HG03060 (cell line): ENCODE measurements around the gene ZWILCH.
"Not testable (repeated sequence)": the region's sequence is repeated elsewhere in the genome, so short reads cannot be mapped to it uniquely, and the experiment has no call there.

Experiments used
- ATAC-seq: cut with Tn5 transposase; IDR thresholded peaks from one replicate; pipeline ENCODE4 v1.9.1; 2021; ENCODE audit warnings: low read depth, moderate number of reproducible peaks; ENCODE audit not compliant: unreplicated experiment

The ZWILCH gene

DNA sequence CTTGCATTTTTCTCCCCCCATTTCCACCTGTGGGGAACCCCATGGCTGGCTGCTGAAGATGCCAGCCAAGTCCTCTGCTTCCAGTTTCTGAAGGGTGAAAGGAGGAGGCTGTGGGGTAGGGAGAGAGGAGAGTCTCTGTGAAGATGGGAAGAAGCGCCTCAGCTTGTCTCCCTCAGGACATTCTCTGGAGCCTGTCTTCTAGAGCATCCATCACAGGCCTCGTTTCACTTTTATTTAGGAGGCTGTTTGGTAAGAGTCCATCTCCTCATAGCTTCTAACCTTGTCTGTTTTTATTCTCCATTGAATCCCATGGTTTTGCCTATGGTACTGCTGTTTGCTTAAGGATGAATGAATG lies 69.4 kb downstream of the ZWILCH start:
- no peak for ATAC-seq

- no peak for ATAC-seq
These were observed 73.3 kb downstream of the ZWILCH start for GRCh38 chr15:66578286-66578875.

DNA sequence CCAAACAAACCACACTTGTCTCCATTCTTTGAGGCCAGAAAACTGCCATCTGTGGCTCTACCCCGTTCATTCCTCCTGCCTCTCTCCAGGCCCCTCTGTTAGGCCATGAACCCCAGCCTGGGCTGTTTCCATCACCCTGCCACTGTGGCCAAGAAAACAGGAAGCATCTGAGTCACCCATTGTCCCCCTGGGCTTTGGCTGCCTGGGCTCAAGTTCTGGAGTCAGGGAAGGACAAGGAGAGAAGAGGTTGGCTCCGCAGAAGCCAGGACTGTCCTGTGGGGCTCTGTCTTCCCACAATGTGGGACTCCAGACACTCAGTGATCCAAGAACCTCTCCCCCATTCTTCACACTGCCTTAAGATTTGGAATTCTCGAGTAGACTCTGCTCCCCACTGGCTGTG lies 75.5 kb downstream of the ZWILCH start:
- ATAC-seq, result no peak

- no peak for ATAC-seq
These were observed 76.9 kb downstream of the ZWILCH start for GRCh38 chr15:66581972-66582537.

DNA sequence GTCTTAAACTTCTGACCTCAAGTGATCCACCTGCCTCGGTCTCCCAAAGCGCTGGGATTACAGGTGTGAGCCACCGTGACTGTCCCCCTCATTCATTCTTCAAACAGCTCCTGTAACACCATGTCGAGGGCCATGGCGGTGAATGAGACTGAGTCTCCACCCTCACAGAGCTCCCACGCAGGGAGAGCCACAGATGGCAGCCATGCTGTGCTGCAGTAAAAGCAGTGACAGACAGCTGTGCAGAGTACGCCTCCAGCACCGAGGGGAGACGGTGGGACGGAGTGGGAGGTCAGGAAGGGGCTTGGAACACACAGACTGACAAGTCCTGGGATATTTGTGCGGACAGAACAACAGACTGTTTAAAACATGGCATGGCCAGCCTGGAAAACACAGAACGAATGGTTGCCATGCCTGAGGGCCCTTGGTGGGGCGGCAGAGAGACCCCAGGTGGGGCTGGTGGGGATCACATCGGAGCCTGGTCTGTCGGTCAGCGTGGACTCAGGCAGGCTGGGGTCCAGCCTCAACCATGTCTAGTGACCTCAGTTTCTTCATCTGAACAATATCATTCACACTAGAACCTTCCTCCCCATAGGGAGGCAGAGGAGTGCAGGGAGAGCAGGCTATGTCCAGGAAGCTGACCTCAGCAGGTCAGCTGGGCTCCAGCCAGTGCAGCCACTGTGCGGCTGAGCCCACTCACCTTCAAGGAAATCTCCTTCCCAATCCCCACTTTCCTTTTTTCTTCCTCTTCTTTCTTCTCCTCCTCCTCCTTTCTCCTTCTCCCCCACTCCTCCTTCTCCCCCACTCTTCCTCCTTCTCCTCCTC lies 81.2 kb downstream of the ZWILCH start:
- ATAC-seq, result no peak

DNA sequence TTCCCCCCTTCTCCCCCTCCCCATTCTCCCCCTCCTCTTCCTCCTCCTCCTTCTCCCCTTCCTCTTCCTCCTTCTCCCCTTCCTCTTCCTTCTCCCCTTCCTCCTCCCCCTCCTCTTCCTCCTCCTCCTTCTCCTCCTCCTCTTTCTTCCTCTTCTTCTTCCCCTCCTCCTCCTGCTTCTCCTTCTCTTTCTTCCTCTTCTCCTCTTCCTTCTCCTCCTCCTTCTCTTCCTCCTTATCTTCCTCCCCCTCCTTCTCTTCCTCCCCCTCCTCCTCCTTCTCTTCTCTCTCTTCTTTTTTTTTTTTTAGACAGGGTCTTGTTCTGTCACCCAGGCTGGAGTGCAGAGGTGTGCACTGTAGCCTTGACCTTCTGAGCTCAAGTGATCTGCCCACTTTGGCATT lies 81.9 kb downstream of the ZWILCH start:
- ATAC-seq, result no peak

DNA sequence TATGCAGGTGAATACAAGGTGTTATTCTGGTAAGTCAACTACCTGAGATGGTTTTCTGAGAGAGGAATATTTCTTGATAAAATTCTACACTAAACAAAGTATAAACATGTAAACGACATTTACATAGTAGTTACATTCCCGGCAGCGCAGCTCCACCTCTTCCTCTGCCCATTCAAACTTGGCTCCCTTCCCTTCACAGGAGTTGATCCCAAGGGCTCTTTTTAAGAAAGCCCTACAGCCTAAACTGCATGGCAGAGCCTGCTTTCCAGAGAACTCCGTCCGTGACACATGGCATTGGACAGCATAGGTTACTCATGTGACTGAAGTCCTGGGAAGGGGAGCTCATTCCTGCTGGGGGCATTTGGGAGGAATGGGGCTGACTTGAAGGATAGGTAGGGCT lies 82.6 kb downstream of the ZWILCH start:
- ATAC-seq, result no peak

DNA sequence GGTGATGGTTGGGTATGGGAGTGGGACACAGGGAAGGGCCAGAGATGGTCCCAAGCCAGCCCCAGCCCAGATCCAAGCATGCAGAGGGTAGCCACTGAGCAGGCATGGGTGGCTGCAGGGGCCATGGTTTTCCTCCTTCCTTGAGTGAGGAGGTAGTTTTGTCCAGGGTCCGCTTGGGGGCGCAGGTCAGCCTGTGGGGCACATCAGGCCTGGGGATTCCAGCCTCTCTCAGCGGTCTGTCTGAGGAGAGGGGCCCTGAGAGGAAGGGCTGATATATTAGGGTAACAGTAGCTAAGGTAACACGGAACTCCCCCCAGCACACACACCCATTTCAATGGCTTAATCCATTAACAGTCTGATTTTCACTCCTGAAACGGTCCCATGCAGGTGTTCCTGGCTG lies 83.4 kb downstream of the ZWILCH start:
- no peak for ATAC-seq

GRCh38 chr15:66588971-66589370 lies 83.8 kb downstream of the ZWILCH start:
- no peak for ATAC-seq

DNA sequence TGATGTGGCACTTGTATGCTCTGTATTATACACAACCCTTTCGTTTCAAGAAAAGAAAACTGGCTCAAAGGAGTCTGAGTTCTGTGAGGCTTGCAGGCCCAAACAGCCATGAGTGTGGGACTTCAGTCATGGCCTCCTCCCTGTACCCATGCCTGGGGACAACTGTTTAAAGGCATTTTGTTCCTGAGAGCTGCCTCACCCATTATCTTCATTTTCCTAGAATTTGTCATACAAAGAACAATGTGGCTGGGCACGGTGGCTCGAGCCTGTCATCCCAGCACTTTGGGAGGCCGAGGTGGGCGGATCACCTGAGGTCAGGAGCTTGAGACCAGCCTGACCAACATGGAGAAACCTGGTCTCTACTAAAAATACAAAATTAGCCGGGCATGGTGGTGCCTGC lies 84.3 kb downstream of the ZWILCH start:
- not testable (repeated sequence) for ATAC-seq

GRCh38 chr15:66590435-66590834 lies 85.3 kb downstream of the ZWILCH start:
- ATAC-seq, result no peak

GRCh38 chr15:66591322-66591862 lies 86.3 kb downstream of the ZWILCH start:
- no peak for ATAC-seq

DNA sequence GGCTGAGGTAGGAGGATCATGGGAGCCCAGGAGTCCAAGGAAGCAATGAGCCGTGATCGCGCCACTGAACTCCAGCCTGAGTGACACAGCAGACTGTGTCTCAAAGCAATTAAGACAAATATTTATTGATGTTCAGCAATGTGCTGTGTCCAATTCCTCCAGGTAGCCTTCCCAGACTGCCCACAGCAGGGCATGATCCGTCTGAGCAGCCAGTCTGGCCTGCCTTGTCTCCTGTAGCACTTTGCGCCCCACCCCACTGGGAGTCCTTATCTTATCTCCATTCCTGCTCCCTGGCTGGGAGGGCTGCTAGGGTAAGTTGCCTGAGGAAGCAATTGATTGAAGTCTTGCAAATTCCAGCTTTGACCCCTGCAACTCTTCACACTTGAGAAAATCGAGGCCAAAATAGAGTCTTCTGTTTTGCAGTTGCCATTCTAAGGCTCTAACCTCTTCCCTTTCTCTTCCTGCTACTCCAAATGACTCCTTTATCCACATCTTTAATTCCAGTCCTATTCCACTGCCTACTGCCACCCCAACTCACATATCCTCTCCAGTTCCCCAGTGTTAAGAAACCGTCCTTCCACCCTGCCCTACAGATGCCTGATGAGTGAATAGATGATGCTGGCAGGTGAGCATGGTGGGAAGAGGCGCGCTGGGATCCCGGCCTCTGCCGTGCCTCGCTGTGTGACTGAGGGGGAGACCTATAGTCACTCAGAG lies 87.5 kb downstream of the ZWILCH start:
- ATAC-seq, result no peak

DNA sequence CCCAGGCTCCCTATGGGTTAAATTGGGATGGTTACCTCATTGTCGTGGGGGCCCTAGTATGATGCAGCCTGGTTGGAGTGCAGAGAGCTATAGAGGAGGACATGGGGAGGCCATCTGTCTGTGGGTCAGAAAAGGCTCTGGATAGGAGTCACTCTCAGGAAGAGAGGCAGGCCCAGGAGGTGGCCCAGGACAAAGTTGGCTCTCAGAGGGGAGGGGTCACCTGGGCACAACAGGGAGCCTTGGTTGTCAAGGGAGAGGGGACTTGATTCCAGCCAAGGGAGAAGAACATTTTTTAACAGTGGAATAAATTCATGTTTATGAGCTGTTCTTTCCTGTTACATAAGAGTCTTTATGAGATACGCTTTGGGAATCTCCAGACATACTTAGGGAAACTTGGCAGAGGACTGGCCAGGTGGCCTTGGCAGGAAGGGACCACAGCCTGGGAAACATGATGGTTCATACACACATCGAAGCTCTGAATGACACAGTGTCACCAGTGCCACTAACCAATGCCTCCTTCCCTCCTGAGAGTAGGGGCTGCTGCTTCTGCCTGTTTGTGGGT lies 88.2 kb downstream of the ZWILCH start:
- no peak for ATAC-seq

DNA sequence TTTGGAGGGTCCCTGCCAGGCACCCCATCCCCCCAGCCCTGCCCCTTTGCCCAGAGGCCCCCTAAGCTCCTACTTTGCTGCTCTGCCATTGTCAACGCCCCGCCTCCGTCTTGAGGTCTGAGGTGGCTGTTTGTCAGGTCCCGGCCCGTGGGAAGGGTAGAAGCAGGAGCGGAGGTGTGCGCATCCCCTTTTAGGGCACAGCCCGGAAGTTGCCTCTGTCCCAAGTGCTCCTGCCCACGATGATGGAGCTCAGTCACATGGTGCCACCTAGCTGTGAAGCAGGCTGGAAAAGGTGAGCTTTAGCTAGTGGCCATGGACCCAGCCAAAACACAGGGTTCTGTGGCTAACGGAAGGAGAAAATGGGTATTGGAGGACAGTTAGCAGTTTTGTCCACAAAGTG lies 89.2 kb downstream of the ZWILCH start:
- ATAC-seq, result no peak

DNA sequence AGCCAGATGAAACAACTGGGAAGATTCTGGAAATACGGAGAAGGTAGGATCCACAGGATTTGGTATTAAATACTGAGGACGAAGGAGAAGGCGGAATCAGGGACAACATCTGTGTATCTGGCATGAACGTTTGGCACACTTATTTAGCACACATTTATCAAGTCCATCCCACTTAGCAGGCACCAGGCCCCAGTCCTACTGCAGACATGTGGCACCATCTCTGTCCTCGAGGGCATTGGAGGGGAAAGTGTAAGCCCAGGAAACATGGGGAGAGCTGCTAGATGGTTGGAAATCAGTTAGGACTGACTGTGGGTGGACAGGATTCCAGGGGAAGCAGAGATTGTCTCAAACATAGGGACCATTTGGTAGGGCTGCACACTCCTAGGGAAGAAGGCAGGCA lies 89.7 kb downstream of the ZWILCH start:
- ATAC-seq, result no peak

GRCh38 chr15:66595332-66595731 lies 90.2 kb downstream of the ZWILCH start:
- no peak for ATAC-seq

GRCh38 chr15:66595931-66596545 lies 90.9 kb downstream of the ZWILCH start:
- ATAC-seq, result no peak

GRCh38 chr15:66598095-66598815 lies 93.1 kb downstream of the ZWILCH start:
- ATAC-seq, result no peak
